GM10248 (cell line): Measurements from ENCODE around the gene RHO.

Source experiments
- CTCF ChIA-PET: fragments of 300-600 bp; sonication (Branson Sonifier 250); formaldehyde crosslinking; extraction: SDS; loops from one replicate; lab custom pipeline; 2021; ENCODE audit warnings: antibody characterized with exemption; lab: Yijun Ruan, JAX
- POLR2A ChIA-PET: fragments of 350-650 bp; sonication (Branson Sonifier 250); formaldehyde crosslinking; extraction: SDS; loops from one replicate; lab custom pipeline; 2020; ENCODE audit warnings: antibody characterized with exemption; lab: Yijun Ruan, JAX
- DNase-seq: peaks from one replicate; pipeline ENCODE4 v3.0.0; 2012; ENCODE audit errors: extremely low spot score
- CTCF ChIP-seq: IDR thresholded peaks from 2 replicates; pipeline ENCODE4 v1.5.1; 2012; ENCODE audit warnings: mild to moderate bottlenecking, low read depth; ENCODE audit errors: extremely low read depth, missing control alignments, control extremely low read depth

The RHO gene

DNA sequence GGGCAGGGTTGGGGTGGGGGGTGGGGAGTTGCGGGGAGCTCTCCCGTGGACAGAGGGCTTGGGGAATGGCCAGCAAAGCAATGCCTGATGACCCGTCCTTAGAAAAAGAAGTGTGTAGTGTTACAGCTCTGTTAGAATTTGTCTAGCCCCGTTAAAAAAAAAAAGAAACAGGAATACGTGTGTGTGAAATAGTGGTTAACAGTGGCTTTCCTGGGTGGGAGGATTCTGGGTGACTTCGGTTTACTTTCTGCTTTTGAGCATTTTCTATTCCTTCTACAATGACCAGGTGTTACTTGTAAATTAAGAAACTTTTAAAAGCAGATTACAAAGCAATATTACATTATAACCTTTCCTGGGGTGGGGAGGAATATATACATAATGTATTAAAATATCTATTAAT is 39.5 kb downstream of the RHO start:
- TF ChIP-seq CTCF = no peak
- CTCF ChIA-PET = interaction anchor here (1.6 to 3.2 kb wide), 2 partner anchors 15 to 20 kb away, joined by 3 to 10 read pairs; no protein-coding TSS in a partner anchor
- POLR2A ChIA-PET = no interaction called here
- no peak for DNase-seq

DNA sequence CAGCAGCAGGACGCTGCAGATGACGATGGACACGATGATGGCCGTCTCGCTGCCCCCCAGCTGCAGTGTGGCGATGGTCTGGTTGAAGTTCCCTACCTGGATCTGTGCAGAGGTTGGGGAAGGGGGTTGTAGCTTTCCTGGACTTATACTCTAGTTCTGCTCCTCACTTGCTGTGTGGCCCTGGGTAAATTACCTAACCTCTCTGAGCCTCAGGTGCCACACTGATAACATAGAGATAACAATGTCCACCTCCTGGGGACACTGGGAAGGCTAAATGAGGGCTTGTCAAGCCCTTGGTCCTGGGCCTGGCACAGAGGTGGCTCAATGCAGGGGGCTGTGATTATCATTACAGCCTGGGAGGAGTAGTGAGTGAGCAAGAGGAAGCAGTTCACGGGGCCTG is 41.4 kb downstream of the RHO start:
- TF ChIP-seq CTCF = no peak
- POLR2A ChIA-PET = no interaction called here
- CTCF ChIA-PET = interaction anchor here (1.1 kb wide), 1 partner anchor 44 kb away, joined by 3 read pairs; no protein-coding TSS in a partner anchor
- no peak for DNase-seq

DNA sequence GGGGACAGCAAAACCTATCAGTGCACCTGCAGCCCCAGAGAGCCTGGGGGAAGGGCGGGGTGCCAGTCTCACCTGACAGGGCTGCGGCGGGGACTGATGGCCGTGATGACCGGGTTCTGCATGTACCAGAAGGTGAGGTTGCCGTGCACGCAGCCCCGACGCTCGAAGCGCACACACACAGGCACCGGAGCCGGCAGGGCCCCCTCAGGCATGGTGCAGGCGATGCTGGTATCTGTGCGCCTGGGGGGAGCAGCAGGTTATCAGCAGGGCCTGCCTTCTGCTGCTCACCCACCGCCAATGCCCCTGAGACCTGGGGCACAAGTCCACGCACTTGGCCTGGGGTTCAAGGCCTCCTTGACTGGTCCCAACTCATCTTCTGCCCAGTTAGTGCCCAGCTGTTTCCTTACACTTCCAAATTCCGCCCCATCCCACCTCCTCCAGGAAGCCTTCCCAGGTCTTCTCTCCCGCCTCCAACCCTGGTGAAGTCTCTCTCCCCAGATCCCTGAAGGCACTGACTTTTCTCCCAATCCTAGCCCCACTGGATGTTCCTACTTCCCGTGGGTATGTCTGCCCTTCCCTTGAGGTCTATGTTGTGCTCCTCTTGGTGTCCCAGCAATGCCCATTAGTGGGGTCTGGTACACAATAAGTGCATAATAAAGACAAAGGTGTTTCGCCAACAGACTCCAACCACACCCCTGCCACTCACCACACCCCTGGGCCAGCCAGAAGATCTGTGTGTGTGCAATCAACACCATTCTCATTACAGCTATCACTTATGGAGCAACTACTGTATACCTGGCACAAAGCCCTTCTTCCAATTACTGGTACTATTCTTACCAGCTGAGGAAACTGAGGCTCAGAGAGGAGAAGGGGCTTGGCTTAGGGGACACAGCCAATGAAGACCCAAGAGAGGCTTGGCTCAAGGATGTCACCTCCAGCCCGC is 43.4 kb downstream of the RHO start:
- CTCF ChIA-PET = no interaction called here
- DNase-seq = no peak
- POLR2A ChIA-PET = no interaction called here
- no peak for TF ChIP-seq CTCF

GRCh38 chr3:129572603-129573002 is 44.2 kb downstream of the RHO start:
- TF ChIP-seq CTCF = no peak
- DNase-seq = no peak
- ChIA-PET CTCF (no interaction called here), POLR2A (no interaction called here)

DNA sequence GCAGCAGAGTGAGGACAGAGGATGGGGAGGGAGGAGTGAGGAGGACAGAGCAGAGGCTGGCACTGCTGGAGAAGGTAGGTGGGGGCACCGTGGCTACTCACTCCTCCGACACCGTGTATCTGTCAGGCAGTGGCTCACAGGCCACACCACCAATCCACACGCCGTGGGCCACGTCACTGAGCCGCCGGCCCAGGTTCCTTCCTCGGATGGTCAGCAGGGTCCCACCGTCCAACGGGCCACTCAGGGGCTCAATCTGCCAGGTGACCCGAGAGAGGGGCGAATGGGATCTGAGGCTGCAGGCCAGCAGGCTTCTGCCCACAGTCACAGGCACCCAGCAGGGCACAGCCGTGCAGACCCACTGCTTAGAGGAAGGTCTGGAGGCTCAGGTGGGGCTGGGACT is 45.1 kb downstream of the RHO start:
- ChIA-PET CTCF (no interaction called here), POLR2A (no interaction called here)
- TF ChIP-seq CTCF = no peak
- no peak for DNase-seq

DNA sequence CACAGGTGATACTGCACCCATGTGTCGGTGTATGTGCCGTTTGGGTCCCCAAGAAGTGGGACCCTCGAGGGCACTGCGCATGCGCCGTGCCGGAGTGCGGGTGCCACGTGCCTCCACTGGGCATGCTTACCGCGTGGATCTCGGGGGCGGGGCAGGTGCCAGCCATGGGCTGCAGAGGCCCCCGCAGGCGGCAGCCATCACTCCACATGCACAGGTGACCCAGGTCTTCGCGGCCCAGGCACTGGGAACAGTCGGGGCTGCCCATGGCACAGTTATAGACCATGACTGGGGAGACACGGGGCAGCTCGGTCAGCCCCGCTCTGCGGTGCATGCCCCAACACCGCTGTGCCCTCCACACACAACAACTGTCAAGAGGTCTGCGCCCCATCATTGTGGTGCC is 45.8 kb downstream of the RHO start:
- ChIA-PET CTCF (no interaction called here), POLR2A (no interaction called here)

More for the DNA sequence above, 45.8 kb downstream of the RHO start:
- no peak for DNase-seq
- no peak for TF ChIP-seq CTCF
